GM18507 (cell line): Measurements from ENCODE around the gene DHRS7.
"Not testable (repeated sequence)": the region's sequence is repeated elsewhere in the genome, so short reads cannot be mapped to it uniquely, and the experiment has no call there.

ENCODE experiments used
- DNase-seq: peaks from one replicate; pipeline ENCODE4 v3.0.0; 2011; ENCODE audit warnings: low read depth; ENCODE audit not compliant: insufficient read length; ENCODE audit errors: extremely low spot score
- FAIRE-seq: peaks from 2 replicates; lab custom pipeline; 2011; peaks lifted over from hg19 to GRCh38; lab: Jason Lieb, UNC

DHRS7 gene

GRCh38 chr14:60154671-60155070 lies 10.5 kb downstream of the DHRS7 start:
- FAIRE-seq (no peak), DNase-seq (no peak)

GRCh38 chr14:60153991-60154390 lies 11.2 kb downstream of the DHRS7 start:
- FAIRE-seq (no peak), DNase-seq (no peak)

GRCh38 chr14:60151715-60152114 lies 13.5 kb downstream of the DHRS7 start:
- DNase-seq (no peak), FAIRE-seq (peak; percentile 81)

- FAIRE-seq (no peak), DNase-seq (no peak)
Observed at GRCh38 chr14:60134702-60135101, 30.5 kb downstream of the DHRS7 start.

GRCh38 chr14:60133487-60133886 lies 31.7 kb downstream of the DHRS7 start:
- DNase-seq (no peak), FAIRE-seq (peak; percentile 36)

- DNase-seq (no peak), FAIRE-seq (no peak)
Observed at GRCh38 chr14:60125918-60126317, 39.3 kb downstream of the DHRS7 start.

- DNase-seq: no peak
- FAIRE-seq: no peak
Observed at GRCh38 chr14:60116181-60116580, 49.0 kb downstream of the DHRS7 start.

- DNase-seq (no peak), FAIRE-seq (no peak)
Observed at GRCh38 chr14:60114881-60115280, 50.3 kb downstream of the DHRS7 start.

- no peak for FAIRE-seq
- no peak for DNase-seq
Observed at GRCh38 chr14:60111732-60112131, 53.5 kb downstream of the DHRS7 start.

GRCh38 chr14:60107477-60107876 lies 57.7 kb downstream of the DHRS7 start:
- DNase-seq: no peak
- no peak for FAIRE-seq

GRCh38 chr14:60106339-60106738 lies 58.9 kb downstream of the DHRS7 start:
- no peak for DNase-seq
- no peak for FAIRE-seq

GRCh38 chr14:60102389-60102788 lies 62.8 kb downstream of the DHRS7 start:
- no peak for DNase-seq
- no peak for FAIRE-seq

- peak; percentile 47 for FAIRE-seq
- no peak for DNase-seq
Observed at GRCh38 chr14:60101786-60102185, 63.4 kb downstream of the DHRS7 start.

- not testable (repeated sequence) for DNase-seq, FAIRE-seq
Observed at GRCh38 chr14:60099855-60100254, 65.3 kb downstream of the DHRS7 start.

GRCh38 chr14:60097974-60098373 lies 67.2 kb downstream of the DHRS7 start:
- FAIRE-seq: no peak
- DNase-seq: no peak

GRCh38 chr14:60095781-60096450 lies 69.3 kb downstream of the DHRS7 start:
- FAIRE-seq: no peak
- DNase-seq: no peak

GRCh38 chr14:60095231-60095630 lies 70.0 kb downstream of the DHRS7 start:
- DNase-seq (no peak), FAIRE-seq (peak; percentile 29)

- FAIRE-seq (no peak), DNase-seq (no peak)
Observed at GRCh38 chr14:60094306-60094897, 70.8 kb downstream of the DHRS7 start.
